ENCODE measurements around the gene MED25.

DNA sequence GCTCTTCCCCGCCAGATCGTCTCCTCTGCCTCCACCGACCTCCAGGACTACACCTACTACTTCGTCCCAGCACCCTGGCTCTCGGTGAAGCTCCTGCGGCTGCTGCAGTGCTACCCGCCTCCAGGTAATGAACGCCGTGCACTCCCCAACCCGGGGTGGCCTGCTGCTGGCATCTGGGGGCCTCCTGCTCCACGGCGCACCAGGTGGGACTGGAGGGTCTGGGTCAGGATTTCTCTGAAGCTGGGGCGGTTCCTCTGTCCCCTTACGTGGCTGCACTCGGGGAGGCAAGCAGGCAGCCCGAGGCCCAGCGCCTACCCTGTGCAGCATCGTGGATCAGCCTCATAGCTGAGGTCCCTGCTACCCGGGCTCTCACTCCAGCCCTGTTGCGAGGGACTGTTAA lies 22.5 kb upstream of the MED25 start:
- TF ChIP-seq, protein P1, sequence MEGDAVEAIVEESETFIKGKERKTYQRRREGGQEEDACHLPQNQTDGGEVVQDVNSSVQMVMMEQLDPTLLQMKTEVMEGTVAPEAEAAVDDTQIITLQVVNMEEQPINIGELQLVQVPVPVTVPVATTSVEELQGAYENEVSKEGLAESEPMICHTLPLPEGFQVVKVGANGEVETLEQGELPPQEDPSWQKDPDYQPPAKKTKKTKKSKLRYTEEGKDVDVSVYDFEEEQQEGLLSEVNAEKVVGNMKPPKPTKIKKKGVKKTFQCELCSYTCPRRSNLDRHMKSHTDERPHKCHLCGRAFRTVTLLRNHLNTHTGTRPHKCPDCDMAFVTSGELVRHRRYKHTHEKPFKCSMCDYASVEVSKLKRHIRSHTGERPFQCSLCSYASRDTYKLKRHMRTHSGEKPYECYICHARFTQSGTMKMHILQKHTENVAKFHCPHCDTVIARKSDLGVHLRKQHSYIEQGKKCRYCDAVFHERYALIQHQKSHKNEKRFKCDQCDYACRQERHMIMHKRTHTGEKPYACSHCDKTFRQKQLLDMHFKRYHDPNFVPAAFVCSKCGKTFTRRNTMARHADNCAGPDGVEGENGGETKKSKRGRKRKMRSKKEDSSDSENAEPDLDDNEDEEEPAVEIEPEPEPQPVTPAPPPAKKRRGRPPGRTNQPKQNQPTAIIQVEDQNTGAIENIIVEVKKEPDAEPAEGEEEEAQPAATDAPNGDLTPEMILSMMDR (IDR thresholded peaks at IDR 0.05; ENCODE audit: insufficient read depth, low read depth, low read length), result no peak
- no peak for TF ChIP-seq EZH2 (IDR thresholded peaks at IDR 0.05; ENCODE audit: insufficient read depth, low read length)
